GM19397 (cell line): ENCODE results near the gene ATG2A.
"Not testable (repeated sequence)": the region's sequence is repeated elsewhere in the genome, so short reads cannot be mapped to it uniquely, and the experiment has no call there.

Source experiments
- ATAC-seq: cut with Tn5 transposase; IDR thresholded peaks from one replicate; pipeline ENCODE4 v1.9.1; 2021; ENCODE audit warnings: mild to moderate bottlenecking, moderate library complexity; ENCODE audit not compliant: unreplicated experiment

Gene ATG2A

DNA sequence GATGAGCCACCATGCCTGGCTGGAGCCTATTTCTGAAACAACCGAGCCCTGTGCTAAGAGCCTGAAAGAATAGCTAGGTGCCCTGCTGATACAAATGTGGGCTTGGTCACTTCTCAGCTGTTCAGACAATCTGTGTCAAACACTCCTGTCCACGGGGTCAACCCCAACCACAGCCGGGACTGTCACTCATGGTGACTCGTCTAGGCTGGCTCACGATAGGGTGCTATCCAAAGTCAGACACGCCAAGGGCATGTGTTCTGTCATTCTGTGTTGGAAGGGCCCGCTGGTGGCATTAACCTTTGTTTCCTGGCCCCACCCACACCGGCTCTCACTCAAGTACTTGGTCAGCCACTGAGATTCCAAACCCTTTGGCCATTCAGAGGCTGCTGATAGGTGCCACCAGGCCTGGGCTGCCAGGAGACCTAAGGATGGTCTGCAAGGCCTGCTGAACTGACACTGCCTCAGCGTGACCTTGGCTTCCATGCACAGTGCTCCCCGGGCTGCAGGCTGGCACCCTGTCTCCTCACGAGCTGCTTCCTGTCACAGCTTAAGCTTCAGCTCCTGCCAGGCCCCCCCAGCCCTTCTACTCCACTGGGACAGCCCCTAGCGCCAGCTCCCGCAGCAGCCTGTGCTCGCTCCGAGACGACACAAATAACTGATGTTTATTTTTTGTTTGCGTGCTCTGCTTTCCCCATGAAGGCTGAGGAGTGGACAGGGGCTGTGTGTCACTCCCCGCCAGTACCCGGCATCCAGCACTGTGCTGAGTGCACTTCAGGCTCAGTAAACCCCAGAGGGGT lies 58.3 kb downstream of the ATG2A start:
- ATAC-seq: peak; percentile 19

- ATAC-seq: no peak
Observed at GRCh38 chr11:64857485-64857884, 59.5 kb downstream of the ATG2A start.

DNA sequence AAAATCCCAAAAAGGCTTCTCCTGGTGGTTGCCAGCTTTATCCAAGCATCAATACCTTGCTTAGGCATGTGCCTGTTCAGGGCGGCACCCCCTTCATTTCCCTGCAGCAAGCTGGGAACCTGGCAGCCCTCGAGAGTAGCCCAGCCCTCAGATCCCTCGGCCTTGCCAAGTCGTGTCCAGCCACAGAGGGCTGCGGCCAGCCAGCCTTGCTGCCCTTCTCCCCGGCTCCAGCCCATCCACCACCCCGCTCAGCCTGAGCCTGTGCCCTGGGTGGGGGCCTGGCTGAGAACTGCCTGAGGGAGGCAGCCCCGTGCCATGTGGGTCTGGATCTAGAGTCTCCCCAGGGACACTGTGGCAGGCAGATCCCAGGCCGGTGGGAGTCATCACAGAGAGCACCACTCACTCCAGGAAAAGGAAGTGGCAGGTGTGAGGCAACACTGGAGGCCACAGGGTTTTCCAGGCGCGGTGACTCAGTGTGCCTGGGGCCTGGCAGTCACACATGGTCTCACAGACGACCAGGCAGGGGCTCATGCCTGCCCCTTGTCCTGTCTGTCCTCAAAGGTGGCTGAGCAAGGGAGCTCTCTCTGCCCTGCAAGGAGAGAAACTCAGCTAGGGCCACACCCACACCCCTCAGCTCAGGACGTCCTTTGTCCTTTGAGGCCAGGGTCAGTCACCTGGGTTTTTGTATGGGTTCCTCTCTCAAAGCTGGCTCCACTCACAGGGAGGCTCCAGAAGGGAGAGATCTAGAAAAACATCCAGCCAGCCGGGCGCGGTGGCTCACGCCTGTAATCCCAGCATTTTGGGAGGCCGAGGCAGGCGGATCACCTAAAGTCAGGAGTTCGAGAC lies 60.4 kb downstream of the ATG2A start:
- ATAC-seq: no peak

DNA sequence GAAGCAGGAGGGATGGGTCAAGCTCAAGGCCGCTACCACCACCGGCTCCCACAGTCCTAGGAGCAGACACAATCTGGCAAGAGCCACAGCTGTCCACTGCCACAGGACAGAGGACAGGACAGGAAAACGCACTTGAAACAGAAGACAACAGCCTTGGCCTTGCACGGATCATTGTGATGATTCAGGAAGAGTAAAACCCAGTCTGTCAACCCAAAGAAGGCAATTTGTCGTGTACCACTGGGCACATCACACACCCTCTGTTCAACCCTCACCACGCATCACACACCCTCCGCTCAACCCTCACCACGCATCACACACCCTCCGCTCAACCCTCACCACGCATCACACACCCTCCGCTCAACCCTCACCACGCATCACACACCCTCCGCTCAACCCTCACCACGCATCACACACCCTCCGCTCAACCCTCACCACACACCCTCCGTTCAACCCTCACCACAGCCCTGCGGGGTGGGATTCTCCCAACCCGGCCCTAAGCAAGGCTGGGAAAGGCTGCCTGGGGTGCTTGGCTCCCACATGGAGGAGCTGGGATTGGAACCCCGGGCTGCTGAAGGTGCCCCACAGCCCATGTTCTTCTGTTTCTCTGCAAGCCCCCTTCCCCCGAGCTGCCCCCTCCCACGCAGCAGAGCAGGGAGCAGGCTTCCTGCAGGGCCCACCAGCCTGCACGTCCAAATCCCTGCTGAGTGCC lies 61.3 kb downstream of the ATG2A start:
- no peak for ATAC-seq

DNA sequence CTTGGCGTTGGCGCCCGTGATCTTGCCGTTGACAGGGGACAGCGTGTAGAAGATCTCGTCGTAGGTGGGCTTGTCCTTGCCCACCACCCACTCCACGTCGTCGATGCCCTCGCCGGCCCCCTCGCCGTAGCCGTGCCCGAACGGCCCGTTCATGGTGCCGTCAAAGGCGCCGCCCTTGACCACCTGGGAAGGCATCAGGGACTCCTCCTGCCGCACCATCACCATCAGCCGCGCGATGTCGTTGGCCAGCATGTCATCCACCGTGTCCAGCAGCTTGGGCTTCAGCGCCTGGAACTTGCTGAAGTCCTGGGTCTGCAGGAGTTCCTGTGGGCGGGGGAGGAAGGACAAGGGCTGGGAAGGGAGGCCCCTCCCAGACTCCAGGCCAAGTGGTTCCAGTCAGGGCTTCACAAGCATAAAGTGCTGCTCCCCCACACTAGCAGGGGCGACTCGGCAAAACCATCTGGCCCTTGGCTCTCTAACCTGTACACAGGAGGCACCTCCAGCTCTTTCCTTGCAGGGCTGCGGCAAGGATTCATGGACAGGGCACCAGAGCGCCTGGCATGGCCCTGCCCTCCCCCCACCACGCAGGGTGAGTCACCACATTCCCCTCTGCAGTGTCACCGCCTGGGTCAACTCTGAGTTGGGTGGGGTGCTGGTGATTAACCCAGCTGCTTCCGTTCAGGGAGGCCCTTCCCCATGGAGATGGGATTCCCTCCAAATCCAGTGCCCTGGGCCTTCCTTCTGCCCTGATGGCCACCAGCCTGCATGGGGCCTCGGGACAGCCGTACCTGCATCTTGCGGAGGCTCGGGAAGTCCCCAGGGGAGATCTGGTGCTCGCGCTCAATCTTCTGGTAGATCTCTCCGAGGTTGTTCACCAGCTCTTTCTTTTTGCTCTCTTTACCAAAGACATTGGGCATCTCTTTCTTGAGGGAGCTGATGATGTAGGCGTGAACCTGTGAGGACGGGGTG lies 62.2 kb downstream of the ATG2A start:
- ATAC-seq: no peak

GRCh38 chr11:64854157-64854533 lies 62.9 kb downstream of the ATG2A start:
- no peak for ATAC-seq

DNA sequence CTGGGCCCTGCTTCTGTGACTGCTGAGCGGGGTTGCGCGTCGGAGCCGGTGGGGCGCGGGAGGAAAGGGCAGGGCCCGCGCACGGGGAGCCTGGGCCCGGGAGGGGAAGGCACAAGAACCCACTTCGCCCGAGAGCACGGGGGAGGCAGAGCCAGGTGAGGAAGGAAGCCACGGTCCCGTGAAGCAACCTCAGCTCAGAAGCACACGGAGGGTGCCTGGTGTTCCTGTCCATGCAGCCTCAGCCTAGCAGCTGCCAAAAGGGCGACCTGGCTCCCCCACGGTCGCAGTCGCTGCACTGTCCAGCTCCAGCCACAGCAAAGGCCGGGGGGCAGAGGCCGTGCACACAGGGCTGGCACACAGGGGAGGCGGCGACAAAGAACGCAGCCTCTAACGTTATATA lies 63.3 kb downstream of the ATG2A start:
- no peak for ATAC-seq

DNA sequence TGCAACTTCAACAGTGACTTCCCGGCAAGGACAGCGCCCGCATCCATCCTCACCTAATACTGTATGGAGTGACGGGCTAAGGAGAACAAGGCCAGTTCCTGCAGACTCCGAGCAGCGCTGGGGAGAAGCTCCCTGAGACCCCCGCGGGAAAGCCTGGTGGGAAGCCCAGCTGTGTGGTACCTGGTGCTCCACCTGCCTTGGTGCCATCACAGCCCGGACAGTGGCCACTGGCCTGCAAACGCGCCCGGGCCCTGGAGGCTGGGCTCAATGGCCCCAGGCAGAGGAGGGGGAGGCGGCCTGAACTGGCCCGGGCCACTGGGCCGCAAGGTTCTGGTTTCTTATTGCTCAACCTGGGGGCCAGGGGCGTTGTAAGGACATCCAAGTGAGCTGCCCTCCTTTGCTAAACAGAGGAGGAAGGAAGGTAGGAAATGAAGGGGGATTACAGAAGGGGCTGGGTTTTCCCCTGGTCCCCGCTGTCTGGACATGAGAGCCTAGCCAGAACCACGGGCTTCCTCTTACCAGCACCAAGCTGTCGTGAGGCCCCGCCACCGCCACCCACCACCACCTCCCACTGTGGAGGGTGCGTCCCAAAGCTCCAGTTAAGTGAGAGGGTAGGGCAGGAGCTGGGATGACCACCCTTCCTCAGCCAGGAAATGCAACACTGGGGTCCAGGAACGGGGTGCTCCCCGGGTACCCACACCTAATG lies 64.1 kb downstream of the ATG2A start:
- ATAC-seq: no peak

DNA sequence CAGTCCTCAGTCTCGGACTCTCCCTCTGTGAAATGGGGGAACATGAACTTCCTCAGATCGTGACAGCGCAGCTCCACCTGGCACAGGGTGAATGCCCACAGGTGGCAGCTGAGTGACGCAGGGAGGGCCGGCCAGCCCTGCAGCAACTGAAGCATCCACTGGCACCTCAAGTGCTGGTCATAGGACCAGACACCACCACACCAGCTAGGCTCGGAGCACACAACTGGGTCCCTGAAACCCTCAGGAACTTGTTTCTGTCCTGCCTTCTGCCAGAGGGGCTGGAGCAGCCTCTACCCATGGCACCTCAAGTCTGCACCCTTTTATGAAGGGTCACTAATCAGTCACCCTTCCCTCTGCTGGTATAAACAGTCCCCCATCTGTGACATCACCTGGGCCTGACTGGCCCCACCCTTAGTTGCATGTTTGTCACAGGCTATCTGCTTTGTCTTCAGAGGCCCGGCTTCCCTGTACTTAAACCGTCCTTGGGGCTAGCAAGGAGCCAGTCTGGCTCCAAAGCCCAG lies 65.1 kb downstream of the ATG2A start:
- ATAC-seq: no peak

GRCh38 chr11:64850979-64851567 lies 65.9 kb downstream of the ATG2A start:
- peak; percentile 66 for ATAC-seq

- ATAC-seq: no peak
Observed at GRCh38 chr11:64849598-64850356, 67.2 kb downstream of the ATG2A start.

DNA sequence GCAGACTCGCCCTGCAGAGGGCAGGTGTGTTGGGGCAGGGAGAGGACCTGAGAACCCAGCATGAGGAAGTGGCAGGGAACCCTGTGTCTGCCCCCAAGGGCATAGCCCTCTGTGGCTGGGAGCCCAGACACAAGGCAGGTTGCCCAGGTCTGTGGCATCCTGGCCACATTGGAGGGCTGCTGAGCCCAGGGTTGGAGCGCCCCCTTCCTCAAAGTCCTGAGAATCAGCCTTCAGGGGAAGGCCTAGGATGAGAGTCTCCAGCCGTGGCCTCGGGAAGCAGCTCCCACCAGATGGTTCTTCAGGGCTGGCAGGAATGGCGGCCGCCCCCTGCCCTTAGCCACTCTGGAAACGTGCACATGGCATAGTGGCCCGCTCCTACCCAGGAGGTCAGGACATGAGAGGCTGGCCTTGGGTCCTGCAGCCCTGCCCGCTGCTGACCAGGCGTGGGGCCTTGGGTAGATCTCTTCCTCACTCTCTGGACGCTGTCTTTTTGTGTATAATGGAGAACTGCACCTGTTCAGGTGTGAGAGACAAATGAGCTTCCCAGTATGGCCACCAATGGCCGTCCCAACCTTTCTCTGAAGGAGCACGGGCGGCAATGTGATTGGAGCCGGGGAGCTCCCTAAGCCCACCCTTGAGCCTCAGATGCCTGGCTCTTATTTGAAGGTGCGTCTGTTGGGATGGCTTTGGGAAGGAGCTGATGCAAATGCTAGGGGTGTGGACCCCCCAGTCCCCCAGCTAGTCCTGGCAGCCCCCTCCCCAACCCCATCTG lies 68.0 kb downstream of the ATG2A start:
- no peak for ATAC-seq

DNA sequence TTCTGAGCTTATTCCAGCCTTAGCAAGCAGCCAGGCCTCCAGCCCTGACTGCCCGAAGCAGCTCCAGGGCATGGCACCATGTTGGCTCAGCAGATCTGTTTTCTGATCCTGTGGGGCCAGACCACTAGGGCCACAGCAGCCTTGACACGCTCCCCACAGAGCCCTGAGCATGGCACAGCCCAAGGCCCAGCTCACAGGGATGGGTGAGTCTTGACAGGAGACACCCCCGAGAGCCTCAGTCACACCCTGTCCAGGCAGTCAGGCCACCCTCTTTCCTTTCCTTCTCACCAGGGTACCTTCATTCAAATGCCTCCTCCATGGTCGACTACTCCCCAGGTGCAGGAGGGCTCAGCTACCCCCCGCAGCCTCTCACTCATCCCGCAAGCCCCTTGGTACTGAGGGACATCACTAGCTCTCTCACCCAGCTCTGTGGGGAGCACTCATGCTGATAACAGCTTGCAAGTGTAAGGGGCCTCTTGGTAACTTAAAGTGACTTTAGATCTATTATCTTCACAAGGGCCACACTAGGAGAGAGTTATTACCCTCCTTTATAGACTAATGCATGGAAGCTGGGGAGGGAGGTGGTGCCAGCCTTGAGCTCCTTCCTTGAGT lies 68.7 kb downstream of the ATG2A start:
- ATAC-seq: no peak

DNA sequence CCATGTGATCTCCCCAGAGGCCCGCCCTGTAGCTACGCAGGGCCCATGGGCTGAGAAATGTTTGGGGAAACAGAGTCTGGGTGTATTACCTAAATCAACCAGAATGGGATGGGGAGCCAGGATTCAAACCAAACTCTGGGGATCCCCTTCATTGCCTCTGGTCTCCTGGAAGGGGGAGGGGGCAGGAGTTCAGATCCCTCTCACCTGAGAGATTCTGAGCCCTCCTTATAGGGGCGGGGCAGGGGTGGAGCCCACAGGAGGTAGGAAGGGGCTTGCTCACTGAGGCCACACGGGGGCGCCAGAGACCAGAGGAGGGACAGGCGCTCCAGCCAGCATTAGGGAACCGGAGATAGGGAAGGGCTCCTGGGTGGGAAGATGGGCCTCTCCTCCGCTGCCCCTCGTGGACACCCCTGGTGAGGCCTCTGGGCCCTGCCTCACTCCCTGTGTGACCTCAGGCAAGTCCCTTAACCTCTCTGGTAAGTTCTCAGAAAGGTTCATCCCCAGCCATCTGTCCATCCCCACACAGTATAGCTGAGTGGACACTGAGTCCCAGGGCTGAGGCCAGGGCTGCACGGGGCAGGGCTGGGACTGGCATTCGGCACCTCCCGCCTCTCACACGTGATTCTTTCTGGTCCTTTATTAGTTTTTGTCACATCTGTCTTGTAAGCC lies 69.9 kb downstream of the ATG2A start:
- no peak for ATAC-seq

- ATAC-seq: not testable (repeated sequence)
Observed at GRCh38 chr11:64845776-64846129, 71.3 kb downstream of the ATG2A start.

GRCh38 chr11:64845129-64845775 lies 71.8 kb downstream of the ATG2A start:
- ATAC-seq: no peak
